GM12864 (cell line): ENCODE results near the gene ITGA2B.

ENCODE experiments used
- DNase-seq: peaks from one replicate; pipeline ENCODE4 v3.0.0-alpha.2; 2011; ENCODE audit warnings: low read depth
- H3K4me3 ChIP-seq: 2 replicates; pipeline ENCODE4 v1.5.1; 2011; ENCODE audit warnings: mild to moderate bottlenecking, low read depth, low read length, control low read depth
- CTCF ChIP-seq: IDR thresholded peaks from 2 replicates; pipeline ENCODE4 v1.5.1; 2011; ENCODE audit warnings: low read depth, mild to moderate bottlenecking, moderate library complexity, low read length, control low read depth, inconsistent platforms; ENCODE audit errors: missing control alignments

Gene ITGA2B

GRCh38 chr17:44354582-44355561 is 34.6 kb downstream of the ITGA2B start:
- peak; percentile 55 for TF ChIP-seq CTCF
- DNase-seq = no peak
- peak overlapping the region; percentile 28; the same call in 1 of the 2 replicates for H3K4me3 ChIP-seq

DNA sequence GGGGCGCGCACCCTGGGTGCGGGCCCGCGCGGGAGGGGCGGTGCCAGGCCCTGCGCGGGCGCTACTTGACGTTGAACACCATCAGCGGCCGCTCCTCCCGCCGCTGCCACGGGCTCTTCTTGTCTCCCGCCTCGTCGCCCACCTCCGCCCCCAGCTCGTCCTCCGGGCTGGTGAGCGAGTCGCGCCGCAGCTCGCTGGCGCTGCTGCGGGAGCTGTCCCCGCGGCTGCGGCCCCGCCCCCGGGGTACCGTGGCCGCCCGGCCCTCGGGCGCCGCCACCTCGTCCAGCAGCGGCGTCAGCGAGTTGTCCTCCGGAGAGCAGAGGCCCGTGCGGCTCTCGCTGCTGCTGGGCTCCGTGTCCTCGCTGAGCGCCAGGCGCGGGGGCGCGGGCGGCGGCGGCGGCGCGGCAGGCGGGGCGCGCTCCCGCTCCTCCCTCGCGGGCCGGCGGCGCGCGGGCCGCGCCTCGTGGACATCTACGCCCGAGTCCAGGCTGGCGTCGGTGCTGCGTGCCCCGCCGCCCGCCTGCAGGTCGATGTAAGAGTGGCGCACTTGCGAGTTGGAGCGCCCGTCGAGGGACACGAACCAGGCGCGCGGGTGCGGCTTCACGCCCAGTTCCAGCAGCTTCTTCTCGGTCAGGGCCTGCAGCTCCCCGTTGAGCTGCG is 35.6 kb downstream of the ITGA2B start:
- no peak for TF ChIP-seq CTCF
- DNase-seq = no peak
- peak overlapping the region; percentile 48; the same call in 1 of the 2 replicates for H3K4me3 ChIP-seq

DNA sequence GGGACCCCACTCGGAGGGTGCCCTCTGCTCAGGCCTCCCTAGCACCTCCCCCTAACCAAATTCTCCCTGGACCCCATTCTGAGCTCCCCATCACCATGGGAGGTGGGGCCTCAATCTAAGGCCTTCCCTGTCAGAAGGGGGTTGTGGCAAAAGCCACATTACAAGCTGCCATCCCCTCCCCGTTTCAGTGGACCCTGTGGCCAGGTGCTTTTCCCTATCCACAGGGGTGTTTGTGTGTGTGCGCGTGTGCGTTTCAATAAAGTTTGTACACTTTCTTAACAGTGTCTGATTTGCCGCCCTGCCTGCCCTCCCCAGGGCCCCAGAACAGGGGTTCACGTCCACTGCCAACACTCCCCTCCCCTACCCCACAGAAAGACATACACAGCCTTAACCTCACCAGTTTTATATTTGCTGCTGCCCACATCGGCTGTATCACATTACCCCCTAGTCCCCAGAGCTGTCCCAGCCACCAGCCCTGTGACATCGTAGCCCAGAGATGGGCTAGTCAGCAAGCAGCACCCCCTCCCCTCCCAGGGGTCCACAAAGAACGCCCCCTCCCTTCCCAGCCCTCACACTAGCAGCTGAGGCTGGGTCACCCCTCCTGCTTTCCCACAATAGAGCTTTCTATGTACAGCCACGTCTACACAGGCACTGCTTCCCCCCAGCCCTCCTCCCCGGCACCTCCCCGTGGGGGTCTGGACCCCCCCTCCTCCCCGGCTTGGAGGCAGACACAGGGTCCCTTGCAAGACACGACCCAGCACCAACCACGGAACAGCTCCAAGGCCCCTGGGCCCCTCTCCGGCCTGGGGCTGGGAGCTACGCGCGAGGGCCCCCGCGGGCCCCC is 36.4 kb downstream of the ITGA2B start:
- no peak overlapping the region for H3K4me3 ChIP-seq
- no peak for DNase-seq
- no peak for TF ChIP-seq CTCF

DNA sequence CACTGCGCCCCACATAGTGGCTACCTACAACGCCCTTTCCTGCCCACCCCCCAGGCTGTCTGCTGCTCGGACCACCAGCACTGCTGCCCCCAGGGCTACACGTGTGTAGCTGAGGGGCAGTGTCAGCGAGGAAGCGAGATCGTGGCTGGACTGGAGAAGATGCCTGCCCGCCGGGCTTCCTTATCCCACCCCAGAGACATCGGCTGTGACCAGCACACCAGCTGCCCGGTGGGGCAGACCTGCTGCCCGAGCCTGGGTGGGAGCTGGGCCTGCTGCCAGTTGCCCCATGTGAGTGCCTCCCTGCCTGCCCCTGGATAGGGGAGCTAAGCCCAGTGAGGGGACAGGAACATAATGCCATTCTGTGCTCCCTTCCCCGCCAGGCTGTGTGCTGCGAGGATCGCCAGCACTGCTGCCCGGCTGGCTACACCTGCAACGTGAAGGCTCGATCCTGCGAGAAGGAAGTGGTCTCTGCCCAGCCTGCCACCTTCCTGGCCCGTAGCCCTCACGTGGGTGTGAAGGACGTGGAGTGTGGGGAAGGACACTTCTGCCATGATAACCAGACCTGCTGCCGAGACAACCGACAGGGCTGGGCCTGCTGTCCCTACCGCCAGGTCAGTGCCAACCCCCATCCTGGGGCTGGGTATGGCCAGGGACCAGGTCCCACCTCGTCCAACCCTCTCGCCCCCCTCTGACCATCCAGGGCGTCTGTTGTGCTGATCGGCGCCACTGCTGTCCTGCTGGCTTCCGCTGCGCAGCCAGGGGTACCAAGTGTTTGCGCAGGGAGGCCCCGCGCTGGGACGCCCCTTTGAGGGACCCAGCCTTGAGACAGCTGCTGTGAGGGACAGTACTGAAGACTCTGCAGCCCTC is 37.3 kb downstream of the ITGA2B start:
- TF ChIP-seq CTCF = no peak
- no peak overlapping the region for H3K4me3 ChIP-seq
- no peak for DNase-seq

GRCh38 chr17:44351464-44351863 is 38.0 kb downstream of the ITGA2B start:
- no peak for DNase-seq
- H3K4me3 ChIP-seq = no peak overlapping the region
- TF ChIP-seq CTCF = no peak

DNA sequence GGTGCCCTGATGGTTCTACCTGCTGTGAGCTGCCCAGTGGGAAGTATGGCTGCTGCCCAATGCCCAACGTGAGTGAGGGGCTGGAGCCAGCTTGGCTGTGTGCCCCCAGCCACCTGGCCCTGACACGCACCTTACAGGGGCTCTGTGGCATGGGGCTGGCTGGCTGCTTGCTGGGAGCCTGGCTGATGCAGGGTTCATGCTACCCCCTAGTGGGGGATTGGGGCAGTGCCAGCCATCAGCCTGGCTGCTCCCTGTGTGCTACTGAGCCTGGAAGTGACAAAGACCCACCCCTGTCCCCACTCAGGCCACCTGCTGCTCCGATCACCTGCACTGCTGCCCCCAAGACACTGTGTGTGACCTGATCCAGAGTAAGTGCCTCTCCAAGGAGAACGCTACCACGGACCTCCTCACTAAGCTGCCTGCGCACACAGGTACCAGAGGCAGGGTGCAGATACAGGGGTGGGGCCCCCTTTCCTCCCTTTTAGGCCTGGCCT is 38.7 kb downstream of the ITGA2B start:
- peak; percentile 97 for TF ChIP-seq CTCF
- H3K4me3 ChIP-seq = no peak overlapping the region
- no peak for DNase-seq
